ENCODE measurements around the gene LRRFIP2.
A peak's percentile ranks its signal among the peaks of the same experiment; 100 is the strongest.
"Not testable (repeated sequence)": the region's sequence is repeated elsewhere in the genome, so short reads cannot be mapped to it uniquely, and the experiment has no call there.

The LRRFIP2 gene, protein sequence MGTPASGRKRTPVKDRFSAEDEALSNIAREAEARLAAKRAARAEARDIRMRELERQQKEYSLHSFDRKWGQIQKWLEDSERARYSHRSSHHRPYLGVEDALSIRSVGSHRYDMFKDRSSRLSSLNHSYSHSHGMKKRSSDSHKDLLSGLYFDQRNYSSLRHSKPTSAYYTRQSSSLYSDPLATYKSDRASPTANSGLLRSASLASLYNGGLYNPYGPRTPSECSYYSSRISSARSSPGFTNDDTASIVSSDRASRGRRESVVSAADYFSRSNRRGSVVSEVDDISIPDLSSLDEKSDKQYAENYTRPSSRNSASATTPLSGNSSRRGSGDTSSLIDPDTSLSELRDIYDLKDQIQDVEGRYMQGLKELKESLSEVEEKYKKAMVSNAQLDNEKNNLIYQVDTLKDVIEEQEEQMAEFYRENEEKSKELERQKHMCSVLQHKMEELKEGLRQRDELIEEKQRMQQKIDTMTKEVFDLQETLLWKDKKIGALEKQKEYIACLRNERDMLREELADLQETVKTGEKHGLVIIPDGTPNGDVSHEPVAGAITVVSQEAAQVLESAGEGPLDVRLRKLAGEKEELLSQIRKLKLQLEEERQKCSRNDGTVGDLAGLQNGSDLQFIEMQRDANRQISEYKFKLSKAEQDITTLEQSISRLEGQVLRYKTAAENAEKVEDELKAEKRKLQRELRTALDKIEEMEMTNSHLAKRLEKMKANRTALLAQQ

DNA sequence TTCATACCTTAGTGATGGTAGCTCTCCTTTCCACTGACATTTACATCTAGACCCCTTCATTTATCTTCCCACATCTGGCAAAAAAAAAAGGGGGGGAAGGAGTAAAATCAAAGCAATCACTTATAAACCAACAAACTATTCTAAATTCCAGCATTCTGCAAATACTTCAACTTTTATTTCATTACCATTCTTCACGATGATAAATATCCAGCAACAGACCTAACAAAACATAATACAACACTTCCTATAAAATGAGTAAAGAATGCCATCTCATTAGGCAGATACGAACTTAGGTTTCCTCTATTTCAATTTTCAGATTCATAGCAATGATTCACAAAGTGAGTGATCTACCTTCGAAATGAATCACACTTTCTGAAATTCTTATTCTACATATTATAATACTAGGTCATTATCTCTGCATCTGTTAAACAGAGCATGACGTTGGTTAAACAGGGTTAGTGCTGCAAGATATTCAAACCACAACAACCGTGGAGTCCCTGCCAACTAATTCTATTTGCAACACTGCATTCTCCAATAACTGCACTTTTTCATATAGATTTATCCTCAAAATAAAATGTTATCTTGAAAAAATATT, at the start of gene LRRFIP2:
LRRFIP2 (minus strand) TSS at position 51 of the 595 bp plus-strand sequence. CDS start 25,599 bp downstream, outside the sequence.
- Histone ChIP-seq H3K27me3 (ENCODE audit: control insufficient read depth, insufficient read depth, low read length) (no peaks in the 10 kb centered on the region), H3K36me3 (ENCODE audit: control insufficient read depth, insufficient read depth, low read length) (no peaks in the 10 kb centered on the region), H3K4me1 (ENCODE audit: control insufficient read depth, insufficient read depth, low read length) (peaks cover 23% of the 10 kb centered on the region), H3K9me3 (ENCODE audit: control insufficient read depth, low read length) (no peaks in the 10 kb centered on the region), H3K4me3 (ENCODE audit: low read length) (peak within 1 kb of the TSS; percentile 60), H3K9ac (ENCODE audit: low read length) (peak within 1 kb of the TSS; percentile 92)

DNA sequence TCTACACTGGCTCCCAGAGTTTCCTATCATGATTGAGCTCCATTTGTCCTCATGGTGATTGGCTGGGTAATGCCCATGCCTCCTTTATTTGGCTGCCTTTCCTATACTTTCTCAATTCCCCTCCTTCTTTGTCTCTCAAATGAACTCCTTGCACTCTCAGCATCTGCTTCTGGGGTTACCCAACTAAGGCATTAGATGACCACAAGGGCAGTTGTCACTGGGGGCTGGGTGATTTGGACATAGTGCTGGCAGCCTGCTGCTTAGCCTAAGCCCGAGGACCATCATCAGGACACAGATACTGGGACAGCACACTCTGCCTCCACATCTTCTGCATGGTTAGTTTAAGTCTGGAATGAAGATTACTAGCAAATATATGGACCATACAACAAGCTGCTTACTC, 49.2 kb upstream of the LRRFIP2 start:
- H3K4me3 ChIP-seq (ENCODE audit: low read length), result no peak overlapping the region
- no peak overlapping the region for H3K9ac ChIP-seq (ENCODE audit: low read length)
- H3K27me3 ChIP-seq (ENCODE audit: control insufficient read depth, insufficient read depth, low read length), result no peaks in the 10 kb centered on the region
- H3K36me3 ChIP-seq (ENCODE audit: control insufficient read depth, insufficient read depth, low read length), result no peaks in the 10 kb centered on the region
- H3K4me1 ChIP-seq (ENCODE audit: control insufficient read depth, insufficient read depth, low read length), result peaks cover 12% of the 10 kb centered on the region
- no peaks in the 10 kb centered on the region for H3K9me3 ChIP-seq (ENCODE audit: control insufficient read depth, low read length)

DNA sequence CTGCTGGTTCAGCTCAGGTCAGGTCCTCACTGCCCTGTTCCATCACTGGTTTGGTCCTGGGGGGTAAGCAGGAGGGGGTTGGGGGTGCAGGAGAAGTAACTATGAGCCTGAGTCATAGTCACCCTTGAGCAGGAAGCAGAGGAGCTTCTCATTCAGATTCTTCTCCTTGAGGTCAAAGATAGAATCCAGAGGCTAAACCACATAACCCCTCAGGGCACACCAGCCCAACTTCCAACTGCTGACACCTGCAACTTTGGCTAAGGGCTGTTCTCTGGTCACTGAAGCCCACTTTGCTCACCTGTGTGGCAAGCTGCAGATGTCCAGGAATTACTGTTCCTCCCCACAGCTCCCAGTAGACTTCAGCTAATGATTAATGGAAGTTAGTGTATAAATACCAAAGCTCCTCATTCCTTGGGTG, 48.8 kb upstream of the LRRFIP2 start:
- Histone ChIP-seq H3K27me3 (ENCODE audit: control insufficient read depth, insufficient read depth, low read length) (no peaks in the 10 kb centered on the region), H3K9me3 (ENCODE audit: control insufficient read depth, low read length) (no peaks in the 10 kb centered on the region), H3K4me3 (ENCODE audit: low read length) (no peak overlapping the region), H3K36me3 (ENCODE audit: control insufficient read depth, insufficient read depth, low read length) (no peaks in the 10 kb centered on the region), H3K4me1 (ENCODE audit: control insufficient read depth, insufficient read depth, low read length) (peaks cover 8% of the 10 kb centered on the region), H3K9ac (ENCODE audit: low read length) (no peak overlapping the region)

DNA sequence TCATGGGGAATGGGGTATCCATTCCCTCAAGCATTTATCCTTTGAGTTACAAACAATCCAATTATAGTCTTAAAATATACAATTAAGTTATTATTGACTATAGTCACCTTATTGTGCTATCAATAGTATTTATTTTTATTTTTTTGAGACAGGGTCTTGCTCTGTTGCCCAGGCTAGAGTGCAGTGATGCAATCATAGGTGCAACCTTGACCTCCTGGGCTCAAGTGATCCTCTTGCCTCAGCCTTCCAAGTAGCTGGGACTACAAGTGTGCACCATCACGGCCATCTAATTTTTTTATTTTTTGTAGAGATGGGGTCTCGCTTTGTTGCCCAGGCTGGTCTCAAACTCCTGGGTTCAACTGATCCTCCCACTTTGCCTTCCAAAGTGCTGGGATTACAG, 48.2 kb upstream of the LRRFIP2 start:
- H3K36me3 ChIP-seq (ENCODE audit: control insufficient read depth, insufficient read depth, low read length); H3K27me3 ChIP-seq (ENCODE audit: control insufficient read depth, insufficient read depth, low read length); H3K4me3 ChIP-seq (ENCODE audit: low read length); H3K4me1 ChIP-seq (ENCODE audit: control insufficient read depth, insufficient read depth, low read length); H3K9ac ChIP-seq (ENCODE audit: low read length); H3K9me3 ChIP-seq (ENCODE audit: control insufficient read depth, low read length): not testable (repeated sequence)

DNA sequence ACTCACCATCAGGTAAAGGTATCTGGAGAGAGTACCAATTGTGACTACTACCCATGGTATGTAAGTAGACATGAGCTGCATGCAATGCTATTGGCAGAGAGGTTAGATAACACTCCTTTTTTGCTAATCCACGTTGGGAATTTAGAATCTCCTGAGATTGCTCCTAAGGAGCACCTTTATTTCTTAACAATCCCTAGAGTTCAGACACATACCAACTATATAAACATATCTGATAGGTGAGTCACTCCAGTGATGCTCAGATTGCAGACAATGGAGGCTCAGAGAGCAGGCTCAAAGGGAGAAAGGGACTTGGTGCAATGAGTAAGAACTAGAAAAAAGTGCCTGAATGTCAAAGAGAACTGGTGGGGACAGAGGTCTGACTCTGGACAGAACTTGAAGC, 47.0 kb upstream of the LRRFIP2 start:
- Histone ChIP-seq H3K9me3 (ENCODE audit: control insufficient read depth, low read length) (no peaks in the 10 kb centered on the region), H3K4me3 (ENCODE audit: low read length) (no peak overlapping the region)

DNA sequence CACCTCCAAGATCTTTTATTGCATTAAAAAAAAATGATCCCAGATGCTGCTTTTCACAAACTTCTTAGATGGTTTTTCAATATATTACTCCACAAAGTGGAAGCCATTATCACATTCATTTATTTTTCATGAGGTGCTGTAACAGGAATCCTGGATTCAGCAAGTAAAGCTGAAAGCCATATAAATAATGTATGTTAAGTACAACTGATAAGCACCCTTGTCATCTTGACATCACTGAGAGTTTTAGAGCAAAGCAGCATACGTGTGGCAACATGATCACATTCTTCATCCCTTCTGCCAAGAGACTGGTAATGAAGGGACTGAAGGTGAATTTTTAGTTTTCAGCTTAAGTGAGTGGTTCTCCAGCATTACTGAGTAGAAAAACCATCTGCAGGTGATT, 44.9 kb upstream of the LRRFIP2 start:
- no peaks in the 10 kb centered on the region for H3K27me3 ChIP-seq (ENCODE audit: control insufficient read depth, insufficient read depth, low read length)
- H3K9me3 ChIP-seq (ENCODE audit: control insufficient read depth, low read length), result no peaks in the 10 kb centered on the region
- H3K9ac ChIP-seq (ENCODE audit: low read length), result no peak overlapping the region
- no peak overlapping the region for H3K4me3 ChIP-seq (ENCODE audit: low read length)
- H3K4me1 ChIP-seq (ENCODE audit: control insufficient read depth, insufficient read depth, low read length), result no peaks in the 10 kb centered on the region
- H3K36me3 ChIP-seq (ENCODE audit: control insufficient read depth, insufficient read depth, low read length), result no peaks in the 10 kb centered on the region

More for the DNA sequence above, 47.0 kb upstream of the LRRFIP2 start:
- Histone ChIP-seq H3K36me3 (ENCODE audit: control insufficient read depth, insufficient read depth, low read length) (no peaks in the 10 kb centered on the region), H3K4me1 (ENCODE audit: control insufficient read depth, insufficient read depth, low read length) (no peaks in the 10 kb centered on the region), H3K27me3 (ENCODE audit: control insufficient read depth, insufficient read depth, low read length) (no peaks in the 10 kb centered on the region), H3K9ac (ENCODE audit: low read length) (no peak overlapping the region)

DNA sequence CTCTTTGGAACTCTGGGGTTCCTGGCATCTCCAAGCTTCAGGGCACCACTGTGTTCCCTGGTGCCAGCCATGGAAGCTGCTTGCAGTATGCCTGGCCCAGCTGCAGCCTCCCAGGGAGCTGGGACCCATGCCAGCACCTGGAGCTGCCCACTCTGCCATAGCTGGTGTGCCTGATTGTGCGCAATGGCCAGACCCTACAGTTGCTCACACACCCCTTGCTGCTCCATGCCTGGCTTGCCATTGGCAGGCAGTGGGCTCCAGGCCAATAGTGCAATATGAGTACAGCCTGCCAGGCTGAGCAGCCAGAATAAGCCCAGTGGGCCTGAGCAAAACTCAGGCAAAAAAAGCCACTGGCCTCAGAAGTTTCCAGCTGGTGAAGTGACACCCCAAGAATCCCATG, 43.8 kb upstream of the LRRFIP2 start:
- Histone ChIP-seq H3K36me3 (ENCODE audit: control insufficient read depth, insufficient read depth, low read length) (no peaks in the 10 kb centered on the region), H3K4me3 (ENCODE audit: low read length) (no peak overlapping the region), H3K9me3 (ENCODE audit: control insufficient read depth, low read length) (no peaks in the 10 kb centered on the region), H3K27me3 (ENCODE audit: control insufficient read depth, insufficient read depth, low read length) (no peaks in the 10 kb centered on the region), H3K4me1 (ENCODE audit: control insufficient read depth, insufficient read depth, low read length) (no peaks in the 10 kb centered on the region), H3K9ac (ENCODE audit: low read length) (no peak overlapping the region)

DNA sequence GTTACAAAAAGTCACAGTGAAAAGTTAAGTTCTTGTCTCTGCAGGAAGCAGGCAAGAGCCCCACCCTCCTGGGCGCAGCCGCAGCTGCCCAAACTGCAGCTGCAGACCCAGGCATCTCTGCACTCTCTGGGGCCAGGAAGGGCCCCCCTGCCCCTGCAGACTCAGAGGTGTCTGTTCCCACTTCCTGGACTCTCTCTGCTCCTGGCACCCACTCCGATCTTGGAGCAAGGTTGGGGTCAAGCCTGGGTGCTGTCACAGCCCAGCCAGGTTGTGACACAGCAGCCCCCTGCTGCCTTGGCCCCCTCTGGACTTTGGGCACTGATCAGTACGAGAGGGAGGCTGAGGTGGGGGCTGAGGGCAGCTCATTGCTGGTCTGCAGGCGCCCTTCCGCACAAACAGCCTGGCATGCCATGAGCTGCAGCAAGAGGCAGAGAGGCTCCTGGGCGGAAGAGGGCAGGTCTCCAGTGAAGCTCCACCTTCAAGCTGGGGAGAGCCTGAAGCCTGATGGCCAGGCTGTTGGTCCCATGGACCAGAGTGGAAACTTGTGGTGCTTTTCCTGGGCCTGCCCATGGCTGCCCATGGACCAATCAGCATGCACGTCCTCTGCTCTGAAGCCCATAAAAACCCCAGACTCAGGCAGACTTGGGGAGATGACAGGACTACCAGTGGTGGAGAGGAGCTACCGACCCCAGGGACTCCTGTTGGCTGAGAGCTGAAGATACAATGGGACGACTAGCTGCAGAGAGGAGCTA, 42.9 kb upstream of the LRRFIP2 start:
- Histone ChIP-seq H3K4me1 (ENCODE audit: control insufficient read depth, insufficient read depth, low read length) (no peaks in the 10 kb centered on the region), H3K9me3 (ENCODE audit: control insufficient read depth, low read length) (no peaks in the 10 kb centered on the region), H3K36me3 (ENCODE audit: control insufficient read depth, insufficient read depth, low read length) (no peaks in the 10 kb centered on the region), H3K4me3 (ENCODE audit: low read length) (no peak overlapping the region), H3K27me3 (ENCODE audit: control insufficient read depth, insufficient read depth, low read length) (no peaks in the 10 kb centered on the region), H3K9ac (ENCODE audit: low read length) (no peak overlapping the region)

DNA sequence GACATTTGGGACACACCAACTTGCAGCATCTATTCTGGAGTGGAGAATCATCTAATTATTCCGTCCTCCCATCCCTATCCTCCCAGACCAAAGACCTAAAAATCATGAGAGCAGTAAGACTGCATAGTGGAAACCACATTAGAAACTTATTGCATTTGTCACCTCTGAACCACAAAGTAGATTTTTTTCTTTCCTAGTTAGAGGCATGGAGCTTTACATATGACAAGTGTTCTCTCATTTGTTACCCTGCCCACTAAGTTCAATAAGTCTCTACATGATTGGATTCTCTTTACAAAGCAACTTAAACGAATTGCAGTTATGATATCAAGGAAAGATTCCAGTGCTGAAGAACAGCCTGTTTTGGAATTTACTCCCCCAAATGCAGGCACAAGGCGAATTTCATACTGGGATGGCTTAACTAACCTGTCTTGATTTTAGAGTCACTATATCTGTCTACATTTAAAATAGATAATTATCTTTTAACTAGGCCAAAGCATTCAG, 42.3 kb upstream of the LRRFIP2 start:
- H3K9ac ChIP-seq (ENCODE audit: low read length), result no peak overlapping the region
- H3K27me3 ChIP-seq (ENCODE audit: control insufficient read depth, insufficient read depth, low read length), result no peaks in the 10 kb centered on the region
- H3K4me1 ChIP-seq (ENCODE audit: control insufficient read depth, insufficient read depth, low read length), result no peaks in the 10 kb centered on the region
- H3K9me3 ChIP-seq (ENCODE audit: control insufficient read depth, low read length), result no peaks in the 10 kb centered on the region
- no peak overlapping the region for H3K4me3 ChIP-seq (ENCODE audit: low read length)
- no peaks in the 10 kb centered on the region for H3K36me3 ChIP-seq (ENCODE audit: control insufficient read depth, insufficient read depth, low read length)

DNA sequence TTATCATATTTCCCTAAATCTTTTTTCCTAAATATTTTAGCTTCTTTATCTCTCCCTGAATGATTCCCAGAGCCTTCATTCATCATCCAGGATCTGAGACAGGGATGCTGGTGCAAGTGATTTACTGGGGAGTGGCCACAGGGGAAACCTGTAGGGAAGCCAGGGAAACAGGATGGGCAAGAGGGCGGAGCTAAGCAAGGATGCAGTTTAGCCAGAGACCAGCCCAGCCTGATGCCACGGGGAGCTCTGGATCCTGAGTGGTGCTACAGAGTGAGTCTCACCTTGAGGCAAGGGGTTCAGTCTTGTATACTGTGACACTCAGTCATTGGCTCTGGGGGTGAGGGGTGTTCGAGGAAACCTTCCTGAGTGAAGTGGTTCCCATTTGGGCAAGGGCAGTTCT, 39.7 kb upstream of the LRRFIP2 start:
- no peaks in the 10 kb centered on the region for H3K4me1 ChIP-seq (ENCODE audit: control insufficient read depth, insufficient read depth, low read length)
- H3K27me3 ChIP-seq (ENCODE audit: control insufficient read depth, insufficient read depth, low read length), result no peaks in the 10 kb centered on the region
- no peaks in the 10 kb centered on the region for H3K9me3 ChIP-seq (ENCODE audit: control insufficient read depth, low read length)
- H3K4me3 ChIP-seq (ENCODE audit: low read length), result no peak overlapping the region
- H3K9ac ChIP-seq (ENCODE audit: low read length), result no peak overlapping the region
- no peaks in the 10 kb centered on the region for H3K36me3 ChIP-seq (ENCODE audit: control insufficient read depth, insufficient read depth, low read length)

DNA sequence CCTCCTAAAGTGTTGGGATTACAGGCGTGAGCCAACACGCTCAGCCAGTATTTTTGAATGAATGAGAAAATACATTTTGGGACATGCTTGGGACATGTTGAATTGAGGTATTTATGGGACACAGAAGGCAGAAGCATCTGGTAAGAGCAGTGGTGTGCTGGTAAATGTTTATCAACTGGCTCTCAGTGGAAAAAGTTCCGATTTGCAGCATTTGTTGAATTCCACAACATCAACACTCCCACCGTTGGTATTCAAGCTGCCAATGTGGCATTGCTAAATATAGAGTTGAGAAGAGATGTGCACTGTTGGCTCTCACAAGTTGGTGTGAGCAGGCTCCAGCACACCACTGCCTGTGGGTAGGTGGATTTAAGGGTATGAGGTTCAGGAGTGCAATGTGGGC, 35.8 kb upstream of the LRRFIP2 start:
- Histone ChIP-seq H3K27me3 (ENCODE audit: control insufficient read depth, insufficient read depth, low read length) (no peaks in the 10 kb centered on the region), H3K4me3 (ENCODE audit: low read length) (no peak overlapping the region), H3K4me1 (ENCODE audit: control insufficient read depth, insufficient read depth, low read length) (no peaks in the 10 kb centered on the region), H3K9me3 (ENCODE audit: control insufficient read depth, low read length) (no peaks in the 10 kb centered on the region), H3K9ac (ENCODE audit: low read length) (no peak overlapping the region), H3K36me3 (ENCODE audit: control insufficient read depth, insufficient read depth, low read length) (no peaks in the 10 kb centered on the region)
